Sigmoid colon (tissue), 7 donors: ENCODE data around the gene ANO3. TPM values are rescaled to one million over a fixed set of nuclear protein-coding genes. Genes with fewer than 3 reads are reported as not detected.

ENCODE experiments used
- DNase-seq: peaks from one replicate; pipeline ENCODE4 v3.0.0-alpha.2; 2019
- H3K27ac ChIP-seq, 4 donors: fragments of 200-600 bp; sonication (generic); one replicate each; pipeline ENCODE4 v1.5.1; 2016 to 2019; ENCODE audit warnings: mild to moderate bottlenecking in 1 of 4
- H3K27me3 ChIP-seq, 3 donors: fragments of 200-600 bp; sonication (generic); one replicate each; pipeline ENCODE4 v1.5.1; 2019; ENCODE audit warnings: mild to moderate bottlenecking in 1 of 3
- H3K36me3 ChIP-seq, 4 donors: fragments of 200-600 bp; sonication (generic); one replicate each; pipeline ENCODE4 v1.5.1; 2016 to 2019
- H3K4me1 ChIP-seq, 4 donors: fragments of 200-600 bp; sonication (generic); one replicate each; pipeline ENCODE4 v1.5.1; 2017 to 2019
- H3K4me3 ChIP-seq, 4 donors: fragments of 200-600 bp; sonication (generic); one replicate each; pipeline ENCODE4 v1.5.1; 2017 to 2019; ENCODE audit warnings: mild to moderate bottlenecking in 2 of 4, moderate library complexity in 1 of 4
- H3K9me3 ChIP-seq, 4 donors: fragments of 200-600 bp in 3 of 4; sonication (generic) in 3 of 4; one replicate each; pipeline versions ENCODE4 v1.5.1 to v1.6.1; 2013 to 2019
- CTCF ChIP-seq, 4 experiments: fragments of 450-650 bp in 3 of 4; fragments of 200-600 bp in 1 of 4; IDR thresholded peaks; one replicate each; pipeline ENCODE4 v1.5.1; 2016 to 2019; ENCODE audit warnings: antibody characterized with exemption in 4 of 4, mild to moderate bottlenecking in 3 of 4, moderate library complexity in 2 of 4
- EP300 ChIP-seq, 4 donors: sonication (generic); formaldehyde crosslinking; IDR thresholded peaks; one replicate each; pipeline ENCODE4 v1.6.1; 2017; ENCODE audit warnings: antibody characterized with exemption in 4 of 4
- POLR2A ChIP-seq, 2 donors: fragments of 450-650 bp; IDR thresholded peaks; one replicate each; pipeline ENCODE4 v1.6.1; 2016; ENCODE audit warnings: antibody characterized with exemption in 2 of 2, mild to moderate bottlenecking in 2 of 2, moderate library complexity in 2 of 2
- POLR2AphosphoS5 ChIP-seq, 4 donors: sonication (generic); formaldehyde crosslinking; IDR thresholded peaks; one replicate each; pipeline ENCODE4 v1.6.1; 2017; ENCODE audit warnings: antibody characterized with exemption in 4 of 4
- WGBS, 2 donors: extraction: QIAGEN DNeasy Blood & Tissue Kit; methylation state at CpG; one replicate each; pipeline ENCODE4 v1.1.7; 2013; 5-methylcytosine and 5-hydroxymethylcytosine counted together
- intact Hi-C: fragments of 100-400 bp; cut with DNase I; formaldehyde crosslinking; loops from one replicate; pipeline ENCODE4 v1.15.1; 2023
- polyA plus RNA-seq, 3 donors: library from polyadenylated mRNA; stranded (reverse); fragments of 200-250 nt; gene quantifications; one replicate each; pipeline ENCODE4 v1.2.3, GENCODE V29; 2013
- total RNA-seq, 4 donors: library from RNA; depleted of rRNA; stranded (reverse); fragments of >200 nt; gene quantifications; one replicate each; pipeline ENCODE4 v1.1.0, GENCODE V29; 2016
- donor health status: healthy with polysubstance abuse.
- donor health status: Bipolar disorder and iron deficiency.
- donor health status: healthy.

The ANO3 gene
- total and polyA plus RNA-seq, 7 donors, result 0.04 to 0.71 (median 0.33) TPM; not detected in 2

GRCh38 chr11:26698224-26698623 is 366.3 kb downstream of the ANO3 start:
- intact Hi-C loops, result no loop called here
- Histone ChIP-seq H3K36me3 (no peaks in the 10 kb centered on the region), H3K9me3 (no peaks in the 10 kb centered on the region), H3K27me3 (no peaks in the 10 kb centered on the region), H3K27ac (no peak overlapping the region), H3K4me3 (no peak overlapping the region), H3K4me1 (peaks cover 0 to 6% (median 0%) of the 10 kb centered on the region in 4 donors)
- 7 to 62% methylated on average over 2 of the region's 2 CpGs for WGBS, 2 donors
- DNase-seq, result no peak
- TF ChIP-seq EP300 (IDR thresholded peaks at IDR 0.05) (no peak), POLR2A (IDR thresholded peaks at IDR 0.05) (no peak), CTCF (IDR thresholded peaks at IDR 0.05) (no peak), POLR2AphosphoS5 (IDR thresholded peaks at IDR 0.05) (no peak)

GRCh38 chr11:26700574-26701235 is 368.8 kb downstream of the ANO3 start:
- Histone ChIP-seq H3K36me3 (no peaks in the 10 kb centered on the region), H3K4me1 (peaks cover 0 to 16% (median 5%) of the 10 kb centered on the region in 4 donors), H3K9me3 (no peaks in the 10 kb centered on the region), H3K27me3 (no peaks in the 10 kb centered on the region), H3K4me3 (no peak overlapping the region), H3K27ac (no peak overlapping the region)
- TF ChIP-seq POLR2A (IDR thresholded peaks at IDR 0.05), result no peak
- TF ChIP-seq CTCF (IDR thresholded peaks at IDR 0.05), result no peak
- no peak for TF ChIP-seq EP300 (IDR thresholded peaks at IDR 0.05)
- TF ChIP-seq POLR2AphosphoS5 (IDR thresholded peaks at IDR 0.05), result no peak
- 74 to 93% methylated on average over 3 of the region's 3 CpGs for WGBS, 2 donors
- DNase-seq, result no peak
- intact Hi-C loops, result no loop called here

- H3K4me3 ChIP-seq, result no peak overlapping the region
- no peaks in the 10 kb centered on the region for H3K9me3 ChIP-seq
- intact Hi-C loops, result no loop called here
- TF ChIP-seq EP300 (IDR thresholded peaks at IDR 0.05) (no peak), POLR2A (IDR thresholded peaks at IDR 0.05) (no peak), CTCF (IDR thresholded peaks at IDR 0.05) (no peak), POLR2AphosphoS5 (IDR thresholded peaks at IDR 0.05) (no peak)
- H3K4me1 ChIP-seq, result peaks cover 0 to 23% (median 6%) of the 10 kb centered on the region in 4 donors
- H3K27me3 ChIP-seq, result no peaks in the 10 kb centered on the region
- no peaks in the 10 kb centered on the region for H3K36me3 ChIP-seq
- DNase-seq, result no peak
- H3K27ac ChIP-seq, result no peak overlapping the region
Observed at GRCh38 chr11:26702406-26702805, 370.5 kb downstream of the ANO3 start.

GRCh38 chr11:26703411-26704191 is 371.7 kb downstream of the ANO3 start:
- no peaks in the 10 kb centered on the region for H3K9me3 ChIP-seq
- no peak overlapping the region for H3K27ac ChIP-seq
- WGBS, 2 donors, result 69 to 80% methylated on average over 5 of the region's 5 CpGs
- no peak overlapping the region for H3K4me3 ChIP-seq
- no peaks in the 10 kb centered on the region for H3K27me3 ChIP-seq
- TF ChIP-seq CTCF (IDR thresholded peaks at IDR 0.05), result no peak
- TF ChIP-seq EP300 (IDR thresholded peaks at IDR 0.05), result no peak
- TF ChIP-seq POLR2AphosphoS5 (IDR thresholded peaks at IDR 0.05), result no peak
- TF ChIP-seq POLR2A (IDR thresholded peaks at IDR 0.05), result no peak
- peaks cover 0 to 35% (median 9%) of the 10 kb centered on the region in 4 donors for H3K4me1 ChIP-seq
- DNase-seq, result no peak
- H3K36me3 ChIP-seq, result no peaks in the 10 kb centered on the region
- intact Hi-C loops, result no loop called here
